GM18505 (cell line): Measurements from ENCODE around the gene ALDOC.
"Not testable (repeated sequence)": the region's sequence is repeated elsewhere in the genome, so short reads cannot be mapped to it uniquely, and the experiment has no call there.

ENCODE experiments used
- ATAC-seq: cut with Tn5 transposase; IDR thresholded peaks from one replicate; pipeline ENCODE4 v1.9.1; 2021; ENCODE audit not compliant: unreplicated experiment
- POLR2A ChIP-seq: IDR thresholded peaks from 4 replicates; pipeline ENCODE4 v1.6.1; 2011; ENCODE audit warnings: borderline replicate concordance; ENCODE audit not compliant: insufficient read depth, insufficient read length; ENCODE audit errors: extremely low read depth

Gene ALDOC

DNA sequence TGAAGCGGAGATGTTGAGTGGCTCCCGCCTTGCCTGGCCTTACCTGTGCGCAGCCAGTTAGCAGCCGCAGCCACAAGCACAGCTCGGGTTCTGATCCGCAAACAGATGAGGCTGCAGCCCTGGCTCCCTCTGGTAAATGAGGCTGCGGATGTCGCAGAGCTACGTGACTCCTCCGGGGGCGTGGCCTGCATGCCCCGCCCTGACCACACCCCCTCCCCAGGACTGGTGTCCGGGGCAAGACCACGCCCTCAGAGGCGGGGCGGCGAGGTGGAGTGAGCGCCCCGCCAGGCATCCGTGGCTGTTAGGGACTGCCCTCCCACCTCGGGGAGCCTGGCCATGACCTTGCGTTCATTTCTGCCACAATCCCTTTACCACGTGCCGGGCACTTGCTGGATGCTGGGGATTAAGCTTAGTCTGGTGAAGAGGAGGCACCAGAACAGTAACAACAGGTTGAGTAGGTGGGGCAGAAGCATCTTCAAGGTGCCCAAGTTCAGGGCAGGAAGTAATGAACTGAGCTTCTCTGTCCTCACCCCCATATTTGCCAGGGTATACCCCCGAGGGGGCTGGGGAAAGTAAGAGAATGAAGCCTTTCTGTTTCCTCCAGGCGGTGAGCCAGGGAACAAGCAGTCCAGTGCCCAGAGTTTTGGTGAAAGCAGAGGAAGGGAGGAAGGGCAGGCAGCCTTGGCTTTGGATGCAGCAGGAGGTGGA lies at the start of gene ALDOC:
Gene ALDOC (minus strand): TSS at position 138 of the 708 bp plus-strand sequence. CDS start 1,363 bp downstream, outside the sequence.
- TF ChIP-seq POLR2A, result peak; percentile 84
- ATAC-seq, result peak; percentile 84

- no peak for ATAC-seq
- TF ChIP-seq POLR2A, result no peak
Measured at GRCh38 chr17:28624148-28624547, 47.5 kb upstream of the ALDOC start.

DNA sequence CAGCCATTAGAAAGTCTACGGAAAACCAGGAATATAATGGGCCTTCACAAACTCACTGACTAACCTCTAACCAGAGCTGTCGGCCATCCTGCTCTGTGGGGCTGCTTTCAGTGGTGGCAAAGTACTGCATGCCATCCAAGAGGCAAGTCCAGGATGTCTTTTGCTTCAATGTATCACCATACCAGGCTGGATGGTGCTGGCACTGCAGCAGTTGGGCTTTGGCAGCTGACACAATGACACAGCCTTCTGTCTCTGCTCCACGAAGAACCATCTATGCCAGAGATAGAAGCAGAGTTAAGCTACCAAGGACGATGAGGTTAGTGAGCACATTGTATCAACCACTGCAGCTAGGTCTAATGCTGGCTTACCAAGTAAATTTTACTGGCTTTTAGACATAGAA lies 47.0 kb upstream of the ALDOC start:
- ATAC-seq, result no peak
- TF ChIP-seq POLR2A, result no peak

DNA sequence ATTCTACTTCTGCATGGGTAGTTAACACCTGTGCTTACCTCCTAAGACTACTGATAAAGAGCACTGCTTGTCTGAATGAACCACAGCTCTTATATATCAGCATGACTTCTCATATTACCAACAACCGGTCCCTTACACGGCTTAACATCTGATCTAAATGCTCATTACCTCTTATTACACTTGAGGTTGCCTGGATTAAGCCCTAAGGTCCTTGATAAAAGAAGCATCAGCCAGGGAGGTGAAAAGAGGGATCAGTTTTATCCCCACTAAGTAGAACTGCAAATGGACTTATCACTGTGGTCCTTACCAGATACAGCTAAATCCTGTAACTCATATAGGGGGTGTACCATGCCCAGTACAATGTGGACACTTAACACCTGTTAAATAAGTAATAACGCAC lies 45.5 kb upstream of the ALDOC start:
- no peak for TF ChIP-seq POLR2A
- no peak for ATAC-seq

DNA sequence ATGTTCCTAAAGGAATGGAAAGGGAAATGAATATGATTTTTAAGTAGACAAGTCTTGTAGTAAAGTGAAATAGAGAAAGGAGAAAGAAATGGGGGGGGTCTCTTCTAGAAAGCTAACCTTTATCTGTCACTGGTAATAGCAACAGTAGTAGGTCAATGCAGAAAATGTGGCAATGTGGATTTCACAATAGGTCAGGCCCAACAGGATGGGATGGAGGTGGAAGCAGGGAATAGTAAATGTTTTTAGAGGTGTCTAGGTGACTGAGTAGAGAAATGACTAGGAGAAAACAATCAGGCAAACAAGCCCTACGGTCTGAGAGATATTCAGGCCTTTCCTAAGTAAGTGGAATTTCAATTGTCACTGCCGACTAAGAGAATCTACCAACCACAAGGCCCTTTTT lies 43.3 kb upstream of the ALDOC start:
- no peak for TF ChIP-seq POLR2A

GRCh38 chr17:28618464-28618863 lies 41.8 kb upstream of the ALDOC start:
- ATAC-seq, result no peak

More for the DNA sequence above, 43.3 kb upstream of the ALDOC start:
- no peak for ATAC-seq

DNA sequence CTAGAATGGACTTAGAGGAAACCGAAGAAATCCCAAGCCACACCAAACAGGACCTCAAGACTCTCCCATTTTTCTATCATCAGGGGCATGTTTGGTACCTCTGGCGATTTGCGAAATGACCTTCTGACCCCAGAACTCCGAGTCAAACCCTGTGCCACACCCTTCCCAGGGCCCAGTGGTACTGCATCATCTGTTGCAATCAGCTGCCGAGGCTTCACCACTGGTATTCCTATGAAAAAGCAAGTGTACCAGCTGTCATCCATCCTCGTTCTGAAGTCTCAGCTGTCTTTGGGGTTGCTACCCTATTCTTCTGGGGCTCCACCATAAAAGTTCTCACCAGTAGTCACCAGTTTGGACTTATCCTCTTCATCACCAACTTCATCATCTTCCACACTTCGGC lies 39.6 kb upstream of the ALDOC start:
- TF ChIP-seq POLR2A, result no peak
- no peak for ATAC-seq

More at GRCh38 chr17:28618464-28618863, 41.8 kb upstream of the ALDOC start:
- TF ChIP-seq POLR2A, result no peak

DNA sequence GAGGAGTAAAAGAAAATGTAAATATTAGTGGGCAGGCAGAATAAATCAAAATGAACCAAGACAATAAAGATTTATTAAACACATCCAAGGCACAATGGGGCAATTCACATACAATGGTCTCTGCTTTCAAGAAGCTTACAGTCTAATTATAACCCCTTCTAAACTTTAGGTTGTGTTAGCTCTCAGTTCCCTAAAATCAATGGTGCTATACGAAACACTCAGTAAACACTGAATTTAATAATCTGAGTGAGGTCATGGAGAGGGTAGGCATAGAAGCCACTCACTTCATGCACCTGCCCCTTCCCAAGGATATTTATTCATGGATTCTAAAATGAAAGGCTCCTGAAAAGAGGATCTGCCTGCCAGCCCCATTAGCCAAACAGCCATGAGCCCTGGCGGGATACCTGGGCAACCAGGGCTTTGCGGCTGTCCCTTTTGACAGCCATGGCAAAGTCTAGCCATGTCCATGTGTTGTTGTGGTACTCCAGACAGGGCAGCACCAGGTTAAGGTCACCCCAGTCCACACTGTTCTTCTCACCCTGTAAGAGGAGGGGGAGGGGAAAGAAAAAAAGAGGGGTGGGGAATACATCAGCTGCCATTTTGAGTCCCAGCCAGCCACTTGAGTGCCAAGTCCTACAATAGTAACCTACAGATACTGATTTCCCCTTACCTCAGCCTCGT lies 38.7 kb upstream of the ALDOC start:
- TF ChIP-seq POLR2A, result no peak
- no peak for ATAC-seq

- no peak for ATAC-seq
- TF ChIP-seq POLR2A, result no peak
Measured at GRCh38 chr17:28613931-28614381, 37.3 kb upstream of the ALDOC start, which contains the start of gene RSKR. Gene RSKR (minus strand): TSS chr17:28614185. CDS start chr17:28614161, 24 bp downstream.

DNA sequence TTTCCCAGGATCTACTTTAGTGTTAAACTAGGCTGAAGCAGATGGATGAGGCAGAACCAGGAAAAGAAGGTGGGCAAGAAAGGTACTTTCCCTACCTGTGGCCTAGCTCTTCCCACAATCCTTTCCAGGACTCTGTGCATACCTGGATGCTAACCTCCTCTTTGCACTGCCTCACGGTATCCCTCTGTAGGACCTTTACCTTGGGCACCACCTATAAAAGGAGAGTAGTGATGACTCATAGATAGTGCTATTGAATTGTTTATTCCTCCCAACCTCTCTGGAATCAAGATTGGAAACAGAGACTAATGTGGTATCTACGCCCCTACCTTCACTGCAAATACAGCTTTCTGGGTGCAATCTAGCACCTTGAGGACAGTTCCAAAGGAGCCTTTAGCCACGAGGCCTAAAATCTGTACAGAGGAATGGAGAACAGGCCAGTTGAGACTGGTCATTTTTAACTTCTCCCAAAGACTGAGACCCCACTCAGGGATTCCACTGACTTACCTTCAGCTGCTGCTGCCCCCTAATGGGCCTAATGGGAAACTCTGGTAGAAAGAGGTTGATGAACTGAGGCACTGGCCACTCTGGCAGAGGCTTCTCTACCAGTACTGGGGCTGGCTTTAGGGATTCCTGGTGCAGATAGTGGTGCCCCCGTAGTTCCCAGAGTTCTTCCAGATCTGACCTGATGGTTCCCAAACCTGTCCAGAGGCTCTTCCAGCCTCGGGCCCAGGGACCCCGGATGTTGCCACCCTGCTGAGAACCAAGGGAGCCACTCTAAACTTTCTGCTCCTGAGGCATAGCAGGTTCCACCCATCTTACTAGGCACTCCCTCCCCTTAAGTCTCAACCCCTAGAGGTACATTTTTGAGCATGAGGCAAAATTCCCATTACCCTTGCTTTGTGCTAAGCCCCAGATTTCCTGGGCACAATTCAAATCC lies 36.5 kb upstream of the ALDOC start:
- ATAC-seq, result no peak

DNA sequence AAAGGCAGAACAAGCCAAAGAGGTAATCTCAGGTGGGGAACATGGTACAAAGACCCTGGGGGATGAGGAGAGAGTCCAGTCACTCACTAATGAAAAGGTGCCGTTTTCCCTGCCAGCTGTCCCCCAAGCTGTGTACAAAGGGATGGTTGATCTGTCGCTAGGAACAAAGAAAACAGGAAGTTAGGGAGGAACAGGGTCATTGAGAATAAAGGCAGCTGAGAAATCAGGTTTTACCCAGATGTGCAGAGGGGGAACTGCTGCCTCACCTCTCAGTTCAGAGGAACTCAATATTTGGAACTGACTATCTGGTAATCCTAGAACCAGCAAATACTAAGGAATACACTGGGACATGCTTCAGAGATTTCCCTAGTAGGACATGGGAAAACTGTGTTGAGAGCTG lies 35.8 kb upstream of the ALDOC start:
- no peak for ATAC-seq

More for the DNA sequence above, 36.5 kb upstream of the ALDOC start:
- TF ChIP-seq POLR2A, result no peak

DNA sequence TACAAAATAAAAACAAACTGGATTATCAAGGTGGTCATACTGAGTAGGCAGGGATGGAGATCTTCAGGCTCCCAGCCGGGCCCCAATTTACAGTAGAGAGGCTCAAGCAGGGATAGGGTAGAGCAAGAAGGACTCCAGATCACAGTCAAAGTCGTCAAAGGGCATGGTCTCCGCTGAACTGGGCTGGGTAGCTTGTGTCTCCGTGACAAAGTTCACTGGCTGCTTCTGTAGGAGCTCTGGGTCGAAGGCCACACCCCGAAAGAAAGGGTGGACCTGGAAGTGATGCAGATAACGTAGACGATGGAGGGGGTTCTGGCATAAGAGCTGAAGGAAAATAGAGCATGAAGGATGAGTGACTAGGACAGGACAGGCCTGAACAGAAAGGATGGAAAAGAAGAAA lies 33.7 kb upstream of the ALDOC start:
- no peak for ATAC-seq
- TF ChIP-seq POLR2A, result no peak

More for the DNA sequence above, 35.8 kb upstream of the ALDOC start:
- TF ChIP-seq POLR2A, result no peak

DNA sequence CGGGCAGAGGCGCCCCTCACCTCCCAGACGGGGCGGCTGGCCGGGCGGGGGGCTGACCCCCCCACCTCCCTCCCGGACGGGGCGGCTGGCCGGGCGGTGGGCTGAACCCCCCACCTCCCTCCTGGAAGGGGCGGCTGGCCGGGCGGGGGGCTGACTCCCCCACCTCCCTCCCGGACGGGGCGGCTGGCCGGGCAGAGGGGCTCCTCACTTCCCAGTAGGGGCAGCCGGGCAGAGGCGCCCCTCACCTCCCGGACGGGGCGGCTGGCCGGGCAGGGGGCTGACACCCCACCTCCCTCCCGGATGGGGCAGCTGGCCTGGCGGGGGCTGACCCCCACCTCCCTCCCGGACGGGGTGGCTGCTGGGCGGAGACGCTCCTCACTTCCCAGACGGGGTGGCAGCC lies 27.3 kb upstream of the ALDOC start:
- ATAC-seq, result not testable (repeated sequence)
